Spleen (tissue), 11 donors: ENCODE data around the gene FRRS1. TPM values are rescaled to one million over a fixed set of nuclear protein-coding genes. Genes with fewer than 3 reads are reported as not detected.
A peak's percentile ranks its signal among the peaks of the same experiment; 100 is the strongest.

Experiments used
- DNase-seq: peaks from one replicate; pipeline ENCODE4 v3.0.0-alpha.2; 2020
- H3K27ac ChIP-seq, 8 donors: fragments of 200-600 bp; sonication (generic) in 7 of 8; 1 replicate in 4 of 8; 2 replicates in 4 of 8; pipeline versions ENCODE4 v1.5.0 to v1.8.0; 2016 to 2021; ENCODE audit warnings: inconsistent platforms in 4 of 8, mild to moderate bottlenecking in 4 of 8, moderate library complexity in 1 of 8
- H3K27me3 ChIP-seq, 7 donors: fragments of 200-600 bp; sonication (generic) in 6 of 7; replicated peaks in 1 of 7; 1 replicate in 4 of 7; 2 replicates in 3 of 7; pipeline versions ENCODE4 v1.5.0 to v1.8.0; 2016 to 2021; ENCODE audit warnings: inconsistent platforms in 3 of 7, mild to moderate bottlenecking in 1 of 7
- H3K36me3 ChIP-seq, 6 donors: fragments of 200-600 bp; sonication (generic) in 5 of 6; 1 replicate in 4 of 6; 2 replicates in 2 of 6; pipeline versions ENCODE4 v1.5.0 to v1.8.0; 2016 to 2021; ENCODE audit warnings: inconsistent platforms in 2 of 6
- H3K4me1 ChIP-seq, 6 donors: fragments of 200-600 bp; sonication (generic) in 5 of 6; 1 replicate in 3 of 6; 2 replicates in 3 of 6; pipeline versions ENCODE4 v1.5.0 to v1.8.0; 2016 to 2021; ENCODE audit warnings: inconsistent platforms in 3 of 6
- H3K4me3 ChIP-seq, 8 donors: fragments of 200-600 bp; sonication (generic) in 7 of 8; 1 replicate in 4 of 8; 2 replicates in 4 of 8; pipeline versions ENCODE4 v1.5.0 to v1.8.0; 2016 to 2021; ENCODE audit warnings: inconsistent platforms in 4 of 8, mild to moderate bottlenecking in 4 of 8, moderate library complexity in 2 of 8
- H3K9me3 ChIP-seq, 8 donors: fragments of 200-600 bp; sonication (generic) in 7 of 8; 1 replicate in 4 of 8; 2 replicates in 4 of 8; pipeline versions ENCODE4 v1.5.0 to v1.8.0; 2016 to 2021; ENCODE audit warnings: inconsistent platforms in 4 of 8
- POLR2A ChIP-seq, 3 donors: fragments of 450-650 bp; IDR thresholded peaks; one replicate each; pipeline ENCODE4 v1.5.1; 2017; ENCODE audit warnings: antibody characterized with exemption in 3 of 3, mild to moderate bottlenecking in 1 of 3
- POLR2AphosphoS5 ChIP-seq, 3 donors: sonication (generic); formaldehyde crosslinking; IDR thresholded peaks; one replicate each; pipeline ENCODE4 v1.5.1; 2017; ENCODE audit warnings: antibody characterized with exemption in 3 of 3
- WGBS, 5 donors: extraction: QIAGEN DNeasy Blood & Tissue Kit in 3 of 5; methylation state at CpG; one replicate each; pipeline versions ENCODE4 v1.1.5 to v1.1.7; 2013 to 2018; 5-methylcytosine and 5-hydroxymethylcytosine counted together
- intact Hi-C: fragments of 100-400 bp; cut with DNase I; formaldehyde crosslinking; loops from one replicate; pipeline ENCODE4 v1.15.0; 2023; ENCODE audit warnings: low total_unique reads
- polyA plus RNA-seq, 3 donors: library from polyadenylated mRNA; stranded (reverse); fragments of 200-250 nt; gene quantifications; one replicate each; pipeline ENCODE4 v1.2.1, GENCODE V29; 2013
- total RNA-seq, 7 donors: library from RNA; depleted of rRNA in 3 of 7; stranded (reverse); fragments of >200 nt in 3 of 7; fragmentation: NEBNext Ultra II Directional in 4 of 7; extraction: Animal tissue kit (Norgen Biotek cat#: 25700) in 4 of 7; gene quantifications; one replicate each; pipeline versions ENCODE4 v1.1.0 to v1.2.1, GENCODE V29; 2016 to 2021
- TF ChIP-seq, protein P1 (sequence below), 11 experiments: fragments of 200-600 bp in 7 of 11; fragments of 450-650 bp in 4 of 11; sonication (generic) in 4 of 11; IDR thresholded peaks in 8 of 11; conservative IDR thresholded peaks in 3 of 11; 1 replicate in 7 of 11; 2 replicates in 4 of 11; pipeline versions ENCODE4 v1.4.0 to v1.8.0; 2016 to 2021; ENCODE audit warnings: antibody characterized with exemption in 11 of 11, inconsistent platforms in 4 of 11, mild to moderate bottlenecking in 1 of 11
- donor health status: healthy with polysubstance abuse.
- donor health status: DM: no; HTN: no; CAD: no; lungs with moderate emphysema.
- donor health status: DM: no; HTN: no; CAD: no.
- donor health status: Bipolar disorder and iron deficiency.
- donor health status: healthy.
- donor health status: DM: no; HTN: no; CAD: no.
- donor health status: DM: yes; HTN: yes; CAD: no.

FRRS1 gene
- total and polyA plus RNA-seq, 10 donors: 0.13 to 7.3 (median 4.4) TPM

DNA sequence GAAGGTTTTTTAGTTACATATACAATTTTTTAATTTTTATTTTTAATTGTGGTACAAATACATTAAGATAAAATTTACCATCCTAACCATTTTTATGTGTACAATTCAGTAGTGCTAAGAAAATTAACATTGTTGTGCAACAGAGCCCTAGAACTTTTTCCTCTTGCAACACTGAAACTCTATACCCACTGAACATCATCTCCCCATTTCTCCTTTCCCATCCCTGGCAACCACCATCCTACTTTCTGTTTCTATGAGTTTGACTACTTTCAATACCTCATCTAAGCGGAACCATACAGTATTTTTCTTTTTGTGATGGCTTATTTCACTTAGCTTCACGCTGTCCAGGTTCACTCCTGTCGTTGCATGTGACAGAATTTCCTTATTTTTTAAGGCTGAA, 66.4 kb downstream of the FRRS1 start:
- intact Hi-C loops: no loop called here
- Histone ChIP-seq H3K27ac (no peak overlapping the region), H3K36me3 (no peaks in the 10 kb centered on the region), H3K27me3 (no peaks in the 10 kb centered on the region), H3K4me1 (peaks cover 0 to 12% (median 4%) of the 10 kb centered on the region in 6 donors), H3K4me3 (no peak overlapping the region), H3K9me3 (no peaks in the 10 kb centered on the region)
- no peak for DNase-seq
- WGBS, 5 donors: 77 to 92% (median 85%) methylated on average over 3 of the region's 3 CpGs
- TF ChIP-seq POLR2AphosphoS5 (IDR thresholded peaks at IDR 0.05): no peak

- 52 to 63% (median 59%) methylated on average over 1 of the region's 1 CpG for WGBS, 5 donors
Measured at GRCh38 chr1:99697580-99697979, 68.9 kb downstream of the FRRS1 start.

GRCh38 chr1:99696616-99697015, 69.8 kb downstream of the FRRS1 start:
- Histone ChIP-seq H3K4me3 (no peak overlapping the region), H3K27me3 (no peaks in the 10 kb centered on the region), H3K4me1 (peaks cover 0 to 3% (median 0%) of the 10 kb centered on the region in 6 donors), H3K9me3 (no peaks in the 10 kb centered on the region), H3K36me3 (no peaks in the 10 kb centered on the region), H3K27ac (no peak overlapping the region)
- no peak for DNase-seq
- 64 to 98% (median 87%) methylated on average over 2 of the region's 2 CpGs for WGBS, 5 donors
- intact Hi-C loops: no loop called here
- TF ChIP-seq, protein P1, sequence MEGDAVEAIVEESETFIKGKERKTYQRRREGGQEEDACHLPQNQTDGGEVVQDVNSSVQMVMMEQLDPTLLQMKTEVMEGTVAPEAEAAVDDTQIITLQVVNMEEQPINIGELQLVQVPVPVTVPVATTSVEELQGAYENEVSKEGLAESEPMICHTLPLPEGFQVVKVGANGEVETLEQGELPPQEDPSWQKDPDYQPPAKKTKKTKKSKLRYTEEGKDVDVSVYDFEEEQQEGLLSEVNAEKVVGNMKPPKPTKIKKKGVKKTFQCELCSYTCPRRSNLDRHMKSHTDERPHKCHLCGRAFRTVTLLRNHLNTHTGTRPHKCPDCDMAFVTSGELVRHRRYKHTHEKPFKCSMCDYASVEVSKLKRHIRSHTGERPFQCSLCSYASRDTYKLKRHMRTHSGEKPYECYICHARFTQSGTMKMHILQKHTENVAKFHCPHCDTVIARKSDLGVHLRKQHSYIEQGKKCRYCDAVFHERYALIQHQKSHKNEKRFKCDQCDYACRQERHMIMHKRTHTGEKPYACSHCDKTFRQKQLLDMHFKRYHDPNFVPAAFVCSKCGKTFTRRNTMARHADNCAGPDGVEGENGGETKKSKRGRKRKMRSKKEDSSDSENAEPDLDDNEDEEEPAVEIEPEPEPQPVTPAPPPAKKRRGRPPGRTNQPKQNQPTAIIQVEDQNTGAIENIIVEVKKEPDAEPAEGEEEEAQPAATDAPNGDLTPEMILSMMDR (IDR thresholded peaks at IDR 0.05 in 8 of 11, conservative IDR thresholded peaks at IDR 0.05 in 3 of 11): no peak
- no peak for TF ChIP-seq POLR2AphosphoS5 (IDR thresholded peaks at IDR 0.05)
- TF ChIP-seq POLR2A (IDR thresholded peaks at IDR 0.05): no peak

More at GRCh38 chr1:99697580-99697979, 68.9 kb downstream of the FRRS1 start:
- DNase-seq: no peak
- intact Hi-C loops: no loop called here
- Histone ChIP-seq H3K4me3 (no peak overlapping the region), H3K9me3 (no peaks in the 10 kb centered on the region), H3K4me1 (peaks cover 0 to 3% (median 0%) of the 10 kb centered on the region in 6 donors), H3K27ac (no peak overlapping the region), H3K27me3 (no peaks in the 10 kb centered on the region), H3K36me3 (no peaks in the 10 kb centered on the region)
- TF ChIP-seq POLR2A (IDR thresholded peaks at IDR 0.05) (no peak), POLR2AphosphoS5 (IDR thresholded peaks at IDR 0.05) (no peak)
- TF ChIP-seq, protein P1 (IDR thresholded peaks at IDR 0.05 in 8 of 11, conservative IDR thresholded peaks at IDR 0.05 in 3 of 11): no peak

GRCh38 chr1:99691175-99691574, 75.3 kb downstream of the FRRS1 start:
- WGBS, 5 donors: 57 to 69% (median 68%) methylated on average over 2 of the region's 2 CpGs
- Histone ChIP-seq H3K27ac (no peak overlapping the region), H3K27me3 (no peaks in the 10 kb centered on the region), H3K36me3 (no peaks in the 10 kb centered on the region), H3K4me1 (no peaks in the 10 kb centered on the region), H3K9me3 (no peaks in the 10 kb centered on the region), H3K4me3 (no peak overlapping the region)
- no peak for TF ChIP-seq POLR2A (IDR thresholded peaks at IDR 0.05)
- intact Hi-C loops: no loop called here
- DNase-seq: no peak

GRCh38 chr1:99685516-99686180, 80.8 kb downstream of the FRRS1 start:
- intact Hi-C loops: no loop called here
- DNase-seq: no peak
- Histone ChIP-seq H3K4me1 (peaks cover 0 to 6% (median 0%) of the 10 kb centered on the region in 6 donors), H3K27ac (no peak overlapping the region), H3K27me3 (no peaks in the 10 kb centered on the region), H3K9me3 (no peaks in the 10 kb centered on the region), H3K36me3 (no peaks in the 10 kb centered on the region), H3K4me3 (no peak overlapping the region)
- 26 to 43% (median 35%) methylated on average over 4 to 6 of the region's 6 CpGs for WGBS, 5 donors
- TF ChIP-seq POLR2A (IDR thresholded peaks at IDR 0.05) (no peak), POLR2AphosphoS5 (IDR thresholded peaks at IDR 0.05) (peak in 1 of 3 donors; percentile 11)
- TF ChIP-seq, protein P1 (IDR thresholded peaks at IDR 0.05 in 8 of 11, conservative IDR thresholded peaks at IDR 0.05 in 3 of 11): peak in 8 of 11 experiments; percentile 24 to 66 (median 51)
